Endodermal cell (in vitro differentiated cells): ENCODE data around the gene AKT3. TPM values are rescaled to one million over a fixed set of nuclear protein-coding genes. Genes with fewer than 3 reads are reported as not detected.

ENCODE experiments used
- DNase-seq: peaks from one replicate; pipeline ENCODE4 v3.0.0-alpha.2; 2017
- H3K27ac ChIP-seq: 2 replicates; pipeline ENCODE4 v1.5.1; 2013; ENCODE audit warnings: mild to moderate bottlenecking, low read depth, low read length, moderate library complexity
- H3K27me3 ChIP-seq: 2 replicates; pipeline ENCODE4 v1.6.1; 2013; ENCODE audit warnings: mild to moderate bottlenecking, low read length, moderate library complexity; ENCODE audit not compliant: insufficient read depth, control insufficient read depth, poor library complexity, severe bottlenecking
- H3K36me3 ChIP-seq: 2 replicates; pipeline ENCODE4 v1.7.0; 2013; ENCODE audit warnings: mild to moderate bottlenecking, low read length, moderate library complexity; ENCODE audit not compliant: control insufficient read depth, insufficient read depth
- H3K4me1 ChIP-seq: one replicate; pipeline ENCODE4 v1.7.0; 2013; ENCODE audit warnings: low read length; ENCODE audit not compliant: control insufficient read depth, insufficient read depth
- H3K4me3 ChIP-seq: 2 replicates; pipeline ENCODE4 v1.5.1; 2013; ENCODE audit warnings: mild to moderate bottlenecking, low read length, moderate library complexity
- H3K9ac ChIP-seq: 2 replicates; pipeline ENCODE4 v1.6.1; 2013; ENCODE audit warnings: mild to moderate bottlenecking, low read length, moderate library complexity; ENCODE audit not compliant: poor library complexity, severe bottlenecking; ENCODE audit errors: extremely low read depth
- H3K9me3 ChIP-seq: 2 replicates; pipeline ENCODE4 v1.6.1; 2013; ENCODE audit warnings: mild to moderate bottlenecking, low read length, moderate library complexity; ENCODE audit not compliant: control insufficient read depth
- H3K27ac Mint-ChIP-seq: 2 replicates; pipeline ENCODE4 v1.8.0; 2020; ENCODE audit warnings: mixed read lengths
- H3K27me3 Mint-ChIP-seq: 2 replicates; pipeline ENCODE4 v1.8.0; 2021; ENCODE audit warnings: mild to moderate bottlenecking, mixed read lengths; ENCODE audit not compliant: insufficient read depth
- H3K36me3 Mint-ChIP-seq: 2 replicates; pipeline ENCODE4 v1.8.0; 2020; ENCODE audit warnings: low read depth, mixed read lengths
- H3K4me1 Mint-ChIP-seq: 2 replicates; pipeline ENCODE4 v1.8.0; 2020; ENCODE audit warnings: mixed read lengths
- H3K4me3 Mint-ChIP-seq: 2 replicates; pipeline ENCODE4 v1.8.0; 2020; ENCODE audit warnings: mild to moderate bottlenecking, moderate library complexity, mixed read lengths
- H3K9me3 Mint-ChIP-seq: 2 replicates; pipeline ENCODE4 v1.8.0; 2020; ENCODE audit warnings: mild to moderate bottlenecking, mixed read lengths
- WGBS, 2 experiments: methylation state at CpG; one replicate each; pipeline versions ENCODE4 v1.1.5 to v1.1.7; 2013; ENCODE audit warnings: missing lambda C conversion rate in 2 of 2, mixed read lengths in 1 of 2; ENCODE audit not compliant: insufficient coverage in 1 of 2, insufficient read length in 1 of 2; 5-methylcytosine and 5-hydroxymethylcytosine counted together
- total RNA-seq, 2 donors: library from RNA; stranded (reverse); fragmentation: NEBNext Ultra II Directional in 1 of 2; extraction: Animal tissue kit (Norgen Biotek cat#: 25700) in 1 of 2; gene quantifications; 2 replicates in 1 of 2; 3 replicates in 1 of 2; pipeline ENCODE4 v1.2.1, GENCODE V29; 2021
- TF ChIP-seq, protein P1 (sequence below): fragments of 200-600 bp; sonication (generic); conservative IDR thresholded peaks from 2 replicates; pipeline ENCODE4 v1.5.0; 2021; ENCODE audit warnings: antibody characterized with exemption, mild to moderate bottlenecking

AKT3 gene
- total RNA-seq, 2 donors from 2014 or later: 38.2 to 49.1 TPM

DNA sequence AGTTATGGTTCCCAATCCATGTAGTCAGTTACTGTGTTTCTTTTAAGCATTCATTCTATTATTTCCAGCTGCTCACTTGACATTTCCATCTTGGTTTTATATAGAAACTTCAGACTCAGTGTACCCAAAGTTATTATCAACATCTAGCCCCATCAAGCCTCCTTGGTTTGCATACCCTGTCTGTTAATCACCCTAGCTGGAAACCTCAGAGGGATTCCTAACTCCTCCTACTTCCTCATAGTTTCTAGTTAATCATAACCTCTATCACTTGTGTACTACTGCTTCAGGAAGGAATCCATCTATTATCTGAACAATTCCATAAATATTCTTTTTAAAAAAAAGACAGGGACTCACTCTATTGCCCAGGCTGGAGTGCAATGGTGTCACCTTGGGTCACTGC is 300.9 kb downstream of the AKT3 start:
- H3K9me3 Mint-ChIP-seq: no peaks in the 10 kb centered on the region
- no peaks in the 10 kb centered on the region for H3K36me3 Mint-ChIP-seq
- H3K27ac Mint-ChIP-seq: no peak overlapping the region
- H3K4me1 ChIP-seq: no peaks in the 10 kb centered on the region
- TF ChIP-seq, protein P1, sequence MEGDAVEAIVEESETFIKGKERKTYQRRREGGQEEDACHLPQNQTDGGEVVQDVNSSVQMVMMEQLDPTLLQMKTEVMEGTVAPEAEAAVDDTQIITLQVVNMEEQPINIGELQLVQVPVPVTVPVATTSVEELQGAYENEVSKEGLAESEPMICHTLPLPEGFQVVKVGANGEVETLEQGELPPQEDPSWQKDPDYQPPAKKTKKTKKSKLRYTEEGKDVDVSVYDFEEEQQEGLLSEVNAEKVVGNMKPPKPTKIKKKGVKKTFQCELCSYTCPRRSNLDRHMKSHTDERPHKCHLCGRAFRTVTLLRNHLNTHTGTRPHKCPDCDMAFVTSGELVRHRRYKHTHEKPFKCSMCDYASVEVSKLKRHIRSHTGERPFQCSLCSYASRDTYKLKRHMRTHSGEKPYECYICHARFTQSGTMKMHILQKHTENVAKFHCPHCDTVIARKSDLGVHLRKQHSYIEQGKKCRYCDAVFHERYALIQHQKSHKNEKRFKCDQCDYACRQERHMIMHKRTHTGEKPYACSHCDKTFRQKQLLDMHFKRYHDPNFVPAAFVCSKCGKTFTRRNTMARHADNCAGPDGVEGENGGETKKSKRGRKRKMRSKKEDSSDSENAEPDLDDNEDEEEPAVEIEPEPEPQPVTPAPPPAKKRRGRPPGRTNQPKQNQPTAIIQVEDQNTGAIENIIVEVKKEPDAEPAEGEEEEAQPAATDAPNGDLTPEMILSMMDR: no peak
- H3K4me3 Mint-ChIP-seq: no peak overlapping the region
- no peak overlapping the region for H3K9ac ChIP-seq
- no peak overlapping the region for H3K27ac ChIP-seq
- H3K36me3 ChIP-seq: peaks cover 4% of the 10 kb centered on the region
- no peaks in the 10 kb centered on the region for H3K27me3 ChIP-seq
- no peak for DNase-seq
- H3K27me3 Mint-ChIP-seq: no peaks in the 10 kb centered on the region
- H3K9me3 ChIP-seq: no peaks in the 10 kb centered on the region
- H3K4me3 ChIP-seq: no peak overlapping the region
- no peaks in the 10 kb centered on the region for H3K4me1 Mint-ChIP-seq

DNA sequence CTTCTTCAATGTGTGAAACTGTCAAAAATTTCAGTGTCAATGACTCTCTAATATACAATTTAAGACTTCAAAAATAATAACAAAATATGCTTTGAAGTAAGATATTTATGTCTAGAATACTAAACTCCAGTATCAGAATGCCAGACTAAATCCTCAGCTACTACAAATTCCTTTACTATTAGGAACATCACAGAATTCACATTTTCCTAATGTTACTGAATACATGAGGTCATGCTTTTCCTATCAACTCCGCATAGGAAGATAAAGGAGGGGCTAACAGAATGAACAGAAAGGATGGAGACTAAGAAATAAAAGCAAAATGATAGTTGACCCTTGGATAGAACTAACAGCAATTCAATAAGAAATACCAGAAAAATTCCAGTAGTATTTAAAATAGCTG is 301.5 kb downstream of the AKT3 start:
- TF ChIP-seq, protein P1: no peak

DNA sequence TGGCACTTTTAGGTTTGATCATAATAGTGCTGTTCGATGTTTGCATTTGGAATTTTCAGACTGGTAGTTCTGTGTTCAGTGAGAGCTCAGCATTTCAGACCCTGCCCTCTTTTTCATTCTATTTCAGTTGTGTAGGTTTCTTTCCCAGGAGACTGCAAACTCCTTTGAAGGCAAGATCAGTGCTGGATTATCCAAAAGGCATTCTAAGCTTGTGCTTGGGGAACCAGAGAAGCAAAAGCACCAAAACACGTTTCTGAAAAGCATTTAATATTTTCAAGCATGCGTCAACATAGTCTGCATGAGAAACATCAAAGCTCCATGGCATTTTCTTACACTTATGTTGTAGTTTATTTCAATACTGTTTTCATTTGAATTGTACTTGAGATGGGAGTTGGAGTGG is 302.2 kb downstream of the AKT3 start:
- 88 to 100% methylated on average over 2 to 3 of the region's 3 CpGs for WGBS, 2 experiments
- DNase-seq: no peak
- no peaks in the 10 kb centered on the region for H3K27me3 Mint-ChIP-seq
- H3K36me3 Mint-ChIP-seq: no peaks in the 10 kb centered on the region
- H3K4me1 Mint-ChIP-seq: no peaks in the 10 kb centered on the region
- Histone ChIP-seq H3K4me1 (no peaks in the 10 kb centered on the region), H3K36me3 (peaks cover 4% of the 10 kb centered on the region), H3K9me3 (no peaks in the 10 kb centered on the region), H3K27ac (no peak overlapping the region), H3K4me3 (no peak overlapping the region), H3K9ac (no peak overlapping the region), H3K27me3 (no peaks in the 10 kb centered on the region)
- H3K9me3 Mint-ChIP-seq: no peaks in the 10 kb centered on the region
- TF ChIP-seq, protein P1: no peak
- no peak overlapping the region for H3K4me3 Mint-ChIP-seq
- no peak overlapping the region for H3K27ac Mint-ChIP-seq

More for the DNA sequence above, 301.5 kb downstream of the AKT3 start:
- Mint-ChIP-seq H3K27ac (no peak overlapping the region), H3K4me3 (no peak overlapping the region), H3K36me3 (no peaks in the 10 kb centered on the region), H3K9me3 (no peaks in the 10 kb centered on the region), H3K4me1 (no peaks in the 10 kb centered on the region), H3K27me3 (no peaks in the 10 kb centered on the region)
- H3K4me1 ChIP-seq: no peaks in the 10 kb centered on the region
- no peak overlapping the region for H3K27ac ChIP-seq
- H3K9me3 ChIP-seq: no peaks in the 10 kb centered on the region
- 85% methylated on average over 1 of the region's 1 CpG; no CpG with 5 or more reads in 1 of the 2 experiments for WGBS, 2 experiments
- H3K9ac ChIP-seq: no peak overlapping the region
- H3K27me3 ChIP-seq: no peaks in the 10 kb centered on the region
- H3K36me3 ChIP-seq: peaks cover 4% of the 10 kb centered on the region
- no peak overlapping the region for H3K4me3 ChIP-seq
- DNase-seq: no peak
